ENCODE results near the gene TMEM45A. TPM values are rescaled to one million over a fixed set of nuclear protein-coding genes. Genes with fewer than 3 reads are reported as not detected.

The TMEM45A gene
- total and polyA plus RNA-seq, 2 donors (not counting 3 experiments of a cell fraction or from before 2014, with no cell fraction given), result 5.6 to 8.6 TPM

GRCh38 chr3:100518983-100519382 lies 26.6 kb downstream of the TMEM45A start:
- Histone ChIP-seq H3K9me3 (replicated peaks; ENCODE audit: control insufficient read depth, insufficient read depth, low read length) (no peaks in the 10 kb centered on the region), H3K36me3 (ENCODE audit: control insufficient read depth in 2 of 2, extremely low read depth in 1 of 2, insufficient read depth in 2 of 2, low read length in 2 of 2) (no peaks in the 10 kb centered on the region), H3K4me3 (replicated peaks in 1 of 3; ENCODE audit: insufficient read depth in 1 of 3, low read depth in 1 of 3, low read length in 3 of 3) (no peak overlapping the region), H3K27me3 (ENCODE audit: control insufficient read depth in 2 of 2, insufficient read depth in 2 of 2, low read length in 2 of 2) (no peaks in the 10 kb centered on the region), H2AFZ (ENCODE audit: low read depth, low read length) (no peak overlapping the region), H4K20me1 (replicated peaks; ENCODE audit: control insufficient read depth, extremely low read depth, insufficient read depth, low read length) (no peaks in the 10 kb centered on the region), H3K79me2 (ENCODE audit: control insufficient read depth, insufficient read depth, low read length) (no peaks in the 10 kb centered on the region), H3K9ac (replicated peaks; ENCODE audit: extremely low read depth, insufficient read depth, low read length) (no peak overlapping the region), H3K4me1 (ENCODE audit: control insufficient read depth, extremely low read depth, insufficient read depth, low read length) (no peaks in the 10 kb centered on the region), H3K27ac (ENCODE audit: insufficient read depth, low read depth, low read length) (no peak overlapping the region), H3K4me2 (ENCODE audit: insufficient read depth, low read length) (no peak overlapping the region), H3K9me1 (replicated peaks; ENCODE audit: control insufficient read depth, extremely low read depth, insufficient read depth, low read length) (no peaks in the 10 kb centered on the region)
- BruUV-seq (replicated peaks), result no TSS peak
- ChIA-PET POLR2A (no interaction called here), CTCF (no interaction called here)
- intact Hi-C loops (cut with micrococcal nuclease), result no loop called here
- dilution Hi-C loops (cut with MboI; ENCODE audit: extremely low pct_ligation_motif_present, low sequenced_read_pairs), result no loop called here
- TF ChIP-seq MYC (IDR thresholded peaks at IDR 0.05; ENCODE audit: low read depth, low read length) (no peak), JUN (IDR thresholded peaks at IDR 0.05; ENCODE audit: borderline replicate concordance, insufficient read depth, insufficient read length, low read depth) (no peak), FOS (IDR thresholded peaks at IDR 0.05; ENCODE audit: borderline replicate concordance, insufficient read depth, low read length) (no peak), MAX (IDR thresholded peaks at IDR 0.05; ENCODE audit: insufficient read depth, insufficient read length) (no peak), POLR2AphosphoS5 (IDR thresholded peaks at IDR 0.05; ENCODE audit: insufficient read depth, low read depth, low read length) (no peak), POLR2A (IDR thresholded peaks at IDR 0.05; ENCODE audit: low read depth, low read length) (no peak), GATA2 (IDR thresholded peaks at IDR 0.05; ENCODE audit: insufficient read depth, insufficient read length, low read depth, low read length) (no peak), CTCF (IDR thresholded peaks at IDR 0.05; ENCODE audit: extremely low read depth in 1 of 2, insufficient read depth in 1 of 2, low read depth in 1 of 2, low read length in 2 of 2) (no peak), EZH2 (IDR thresholded peaks at IDR 0.05; ENCODE audit: borderline replicate concordance, low read depth, low read length, severe bottlenecking) (no peak)
- DNase-seq (ENCODE audit: low read depth, low spot score) (no peak), FAIRE-seq (no peak)
